Caki2 (cell line): ENCODE measurements around the gene CXCR6. TPM values are rescaled to one million over a fixed set of nuclear protein-coding genes. Genes with fewer than 3 reads are reported as not detected.

Experiments used
- DNase-seq: peaks from one replicate; pipeline ENCODE4 v3.0.0-alpha.2; 2015; ENCODE audit warnings: low read depth
- in situ Hi-C: cut with HindIII; loops from 2 replicates; pipeline ENCODE4 v1.10.0; 2016; ENCODE audit warnings: low sequenced_read_pairs, low pct_unique_long_range_greater_than_20kb, mixed read lengths
- total RNA-seq: library from RNA; depleted of rRNA; stranded (reverse); fragments of >200 nt; shearing (Covaris generic); gene quantifications from 2 replicates; pipeline ENCODE4 v1.2.3, GENCODE V29; 2014; ENCODE audit warnings: low replicate concordance

The CXCR6 gene
- total RNA-seq, 1 experiment from 2014 or later, result not detected

DNA sequence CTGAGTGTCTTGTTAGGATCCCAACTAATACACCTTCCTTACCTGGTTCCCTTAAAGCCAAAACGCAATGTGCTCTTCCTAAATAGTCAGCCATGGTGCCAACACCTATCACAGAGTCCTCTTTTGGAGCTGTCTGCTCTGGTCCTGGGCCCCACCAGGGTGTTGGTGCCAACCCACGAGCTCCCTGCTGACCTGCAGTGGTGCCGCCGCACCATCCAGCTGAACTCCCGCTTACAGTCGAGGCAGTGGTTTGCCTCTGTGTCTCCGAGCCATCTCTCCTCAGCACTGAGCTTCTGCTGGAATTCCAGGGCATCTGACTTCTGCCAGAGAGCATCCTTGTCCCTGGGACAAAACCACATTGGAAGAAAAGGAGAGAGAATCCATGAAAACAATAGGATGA is 15.9 kb downstream of the CXCR6 start:
- DNase-seq, result no peak
- in situ Hi-C loops, result no loop called here

- no peak for DNase-seq
- in situ Hi-C loops, result no loop called here
These were observed 17.0 kb downstream of the CXCR6 start for GRCh38 chr3:45960289-45960688.

DNA sequence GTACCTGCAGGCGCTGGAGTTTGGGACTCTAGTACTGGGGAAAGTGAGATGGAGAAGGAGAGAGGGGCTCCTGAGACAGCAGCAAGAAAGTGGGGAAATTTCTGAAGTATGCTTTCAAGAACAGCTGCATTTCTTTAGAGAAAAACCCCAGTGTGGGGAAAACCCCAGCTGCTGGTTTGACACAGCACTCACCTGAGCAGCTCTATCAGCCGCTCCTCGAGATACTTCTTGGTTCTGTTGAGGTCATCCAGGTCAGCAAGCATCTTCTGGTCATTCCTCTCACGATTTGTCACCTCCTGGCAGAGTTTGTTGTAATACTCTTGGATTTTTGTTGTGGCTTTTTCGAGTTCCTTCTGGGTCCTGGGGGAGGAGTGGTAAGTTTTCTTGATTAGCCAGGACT is 18.8 kb downstream of the CXCR6 start:
- DNase-seq, result no peak
- in situ Hi-C loops, result no loop called here

- DNase-seq, result no peak
- in situ Hi-C loops, result no loop called here
These were observed 20.9 kb downstream of the CXCR6 start for GRCh38 chr3:45964139-45964538.

- in situ Hi-C loops, result no loop called here
- DNase-seq, result no peak
These were observed 22.0 kb downstream of the CXCR6 start for GRCh38 chr3:45965253-45965652.

GRCh38 chr3:45965653-45966052 is 22.4 kb downstream of the CXCR6 start:
- DNase-seq, result no peak
- in situ Hi-C loops, result no loop called here

GRCh38 chr3:45966371-45966791 is 23.1 kb downstream of the CXCR6 start:
- no peak for DNase-seq
- in situ Hi-C loops, result no loop called here

GRCh38 chr3:45966950-45967640 is 23.8 kb downstream of the CXCR6 start:
- no peak for DNase-seq
- in situ Hi-C loops, result no loop called here

GRCh38 chr3:45967724-45968123 is 24.5 kb downstream of the CXCR6 start:
- no peak for DNase-seq
- in situ Hi-C loops, result no loop called here

DNA sequence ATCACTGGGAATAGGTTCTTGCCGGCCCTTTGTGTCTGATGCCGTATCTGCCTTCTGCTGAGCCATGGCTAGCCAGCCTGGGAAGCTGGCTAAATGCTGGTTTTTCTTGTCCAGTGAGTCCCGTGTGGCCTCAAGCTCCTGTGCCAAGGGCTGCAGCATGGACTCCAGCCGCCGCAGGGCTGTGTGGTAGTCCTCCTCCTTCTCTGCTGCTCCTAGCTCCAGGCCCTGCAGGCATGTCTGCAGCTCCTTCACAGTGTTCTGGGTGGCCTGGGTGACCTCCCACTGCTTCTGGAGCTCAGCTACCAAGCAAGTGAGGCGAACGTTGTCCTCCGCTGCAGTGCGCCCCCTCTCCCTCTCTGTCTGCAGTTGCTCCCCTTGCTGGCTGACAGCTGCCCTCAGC is 24.9 kb downstream of the CXCR6 start:
- in situ Hi-C loops, result no loop called here
- no peak for DNase-seq

DNA sequence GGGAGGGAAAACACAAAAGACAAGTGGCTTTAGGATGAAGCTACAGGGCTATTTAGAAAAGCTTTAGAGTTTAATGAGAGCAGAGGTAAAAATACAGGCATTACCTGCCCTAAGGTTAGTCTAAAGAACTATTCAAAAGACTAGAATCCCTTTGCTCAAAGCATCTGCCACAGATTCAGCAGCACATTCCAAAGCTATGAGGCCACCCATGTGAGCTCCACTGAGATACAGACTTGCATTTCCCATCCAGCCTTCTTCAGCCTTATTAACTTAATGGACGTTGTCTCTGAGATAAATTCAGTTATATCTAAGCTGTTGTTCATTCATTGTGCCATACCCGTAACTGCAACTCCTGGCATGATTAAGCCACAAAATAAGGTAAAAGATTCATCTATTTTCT is 25.4 kb downstream of the CXCR6 start:
- no peak for DNase-seq

DNA sequence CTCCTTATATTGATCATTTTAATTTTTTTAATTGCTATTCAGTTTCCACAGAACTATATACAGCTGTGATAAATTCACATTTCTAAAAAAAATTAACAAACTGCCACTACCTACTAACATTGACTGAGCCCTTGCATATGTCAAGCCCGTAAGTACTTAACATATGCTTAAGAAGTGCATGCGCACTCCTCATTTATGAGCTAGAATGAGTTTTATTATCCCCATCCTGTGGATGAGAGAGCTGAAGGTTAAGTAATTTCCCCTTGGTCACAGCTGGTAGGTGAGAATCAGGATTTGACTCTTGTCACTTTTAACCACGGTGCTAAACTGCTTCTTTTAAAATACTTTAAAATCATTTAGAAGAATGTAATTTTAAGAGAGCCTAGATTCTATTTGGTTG is 25.9 kb downstream of the CXCR6 start:
- no peak for DNase-seq
- in situ Hi-C loops, result no loop called here

More for the DNA sequence above, 25.4 kb downstream of the CXCR6 start:
- in situ Hi-C loops, result no loop called here

GRCh38 chr3:45969953-45970352 is 26.7 kb downstream of the CXCR6 start:
- in situ Hi-C loops, result no loop called here
- no peak for DNase-seq

GRCh38 chr3:45972534-45973402 is 29.5 kb downstream of the CXCR6 start:
- peak; percentile 46 for DNase-seq
- in situ Hi-C loops, result no loop called here

DNA sequence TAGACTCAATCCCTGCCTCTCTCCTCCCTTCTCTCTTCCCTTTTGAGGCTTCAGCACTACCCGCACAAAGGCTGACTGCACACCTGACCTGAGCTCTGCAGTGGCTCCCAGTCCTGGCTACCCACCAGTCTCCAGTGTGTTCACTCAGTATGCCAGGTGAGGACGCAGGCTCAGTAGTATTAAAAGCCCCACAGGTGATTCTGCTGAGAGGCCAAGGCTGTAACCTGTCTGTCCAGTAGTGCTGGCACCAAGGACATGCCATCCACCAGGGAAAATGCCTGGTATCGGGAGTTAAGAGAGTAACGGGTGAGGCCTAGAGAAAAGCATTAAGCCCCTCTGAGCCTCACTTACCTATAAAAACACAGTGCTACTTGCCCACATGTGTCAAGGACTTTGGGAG is 31.4 kb downstream of the CXCR6 start:
- in situ Hi-C loops, result no loop called here
- no peak for DNase-seq

GRCh38 chr3:45975686-45976085 is 32.4 kb downstream of the CXCR6 start:
- in situ Hi-C loops, result no loop called here
- DNase-seq, result no peak

DNA sequence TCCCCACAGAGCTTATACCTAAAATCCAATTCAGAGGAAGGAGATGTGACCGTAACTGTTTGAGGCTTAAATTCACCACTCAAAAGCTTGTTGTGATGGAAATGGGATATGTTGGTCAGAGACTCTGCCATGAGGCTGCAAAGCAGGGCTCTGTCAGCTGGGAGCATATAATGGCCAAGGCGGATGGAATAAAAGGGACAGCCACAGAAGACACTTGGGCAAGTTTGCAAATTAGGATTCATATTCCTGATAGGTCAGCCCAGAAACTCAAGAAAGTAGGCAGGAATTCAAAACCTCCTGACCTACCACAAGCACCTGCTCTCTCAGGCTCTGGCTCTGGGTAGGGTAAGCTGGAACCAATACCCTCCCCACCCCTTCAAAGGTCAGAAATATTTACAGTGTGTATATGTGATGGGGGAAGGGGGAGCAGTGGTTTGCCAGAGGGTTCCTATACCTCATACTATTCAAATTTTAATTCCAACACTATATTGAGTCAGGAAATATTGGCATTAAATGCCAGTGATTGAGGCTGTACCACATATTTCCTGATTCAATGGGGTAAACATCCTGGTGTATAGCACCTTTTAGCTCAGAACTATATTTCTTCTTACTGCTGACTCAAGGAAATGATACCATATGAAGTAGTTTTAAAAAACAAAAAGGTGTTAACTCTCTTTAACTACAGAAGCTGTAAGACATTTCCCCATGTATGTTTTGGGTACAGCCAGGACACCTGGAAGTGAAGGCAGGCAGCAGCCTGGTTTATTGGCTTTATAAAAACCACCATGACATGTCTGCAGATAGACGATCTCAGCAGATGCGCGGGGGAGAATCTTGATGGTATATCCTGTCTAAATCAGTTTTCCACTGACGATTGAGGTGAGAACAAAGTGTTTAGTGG is 33.2 kb downstream of the CXCR6 start:
- DNase-seq, result no peak
- in situ Hi-C loops, result no loop called here

DNA sequence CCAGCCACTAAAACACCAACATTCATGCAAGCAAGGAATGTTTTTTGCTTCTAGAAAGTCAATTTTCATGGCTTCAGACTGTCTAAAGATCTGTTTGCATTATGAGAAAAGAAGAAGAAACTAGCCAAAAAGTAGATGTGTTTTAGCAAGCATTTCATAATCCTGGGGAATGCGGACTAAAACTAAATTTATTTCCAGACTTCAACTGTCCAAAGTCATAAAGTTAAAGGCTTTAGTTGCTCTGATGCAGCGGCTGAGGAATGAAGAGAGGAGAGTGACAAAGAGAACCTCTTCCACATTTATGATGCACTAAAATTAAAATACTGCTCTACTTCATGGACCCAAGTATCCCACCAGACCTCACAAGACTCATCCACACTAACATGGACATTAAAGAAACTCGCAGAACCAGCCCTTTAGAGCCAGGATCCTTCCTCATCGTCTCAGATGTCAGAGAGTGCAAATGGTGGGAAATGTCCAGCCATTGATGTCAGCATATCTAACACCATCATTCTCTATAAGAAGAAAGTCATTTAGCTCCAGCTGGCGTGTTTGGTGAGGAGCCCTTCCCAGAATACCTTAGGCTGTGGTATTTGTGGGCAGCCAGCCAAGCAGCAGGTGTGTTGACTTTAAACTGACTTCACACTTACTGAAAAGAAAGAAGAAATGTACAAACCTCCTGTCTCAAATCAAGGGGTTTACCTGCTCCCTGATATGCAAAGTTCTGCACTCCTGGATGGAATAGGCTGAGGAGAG is 34.9 kb downstream of the CXCR6 start:
- DNase-seq, result no peak
- in situ Hi-C loops, result no loop called here
